Tibial nerve (tissue), 4 donors: Measurements from ENCODE around the gene PTGDS.

Source experiments
- EP300 ChIP-seq, 2 donors: sonication (generic); formaldehyde crosslinking; IDR thresholded peaks; one replicate each; pipeline ENCODE4 v1.6.1; 2017; ENCODE audit warnings: antibody characterized with exemption in 2 of 2, mild to moderate bottlenecking in 1 of 2
- TF ChIP-seq, protein P1 (sequence below), 5 experiments: fragments of 200-600 bp in 3 of 5; fragments of 450-650 bp in 2 of 5; sonication (generic) in 3 of 5; IDR thresholded peaks; one replicate each; pipeline ENCODE4 v1.5.1; 2016 to 2019; ENCODE audit warnings: antibody characterized with exemption in 5 of 5, mild to moderate bottlenecking in 3 of 5, moderate library complexity in 2 of 5

DNA sequence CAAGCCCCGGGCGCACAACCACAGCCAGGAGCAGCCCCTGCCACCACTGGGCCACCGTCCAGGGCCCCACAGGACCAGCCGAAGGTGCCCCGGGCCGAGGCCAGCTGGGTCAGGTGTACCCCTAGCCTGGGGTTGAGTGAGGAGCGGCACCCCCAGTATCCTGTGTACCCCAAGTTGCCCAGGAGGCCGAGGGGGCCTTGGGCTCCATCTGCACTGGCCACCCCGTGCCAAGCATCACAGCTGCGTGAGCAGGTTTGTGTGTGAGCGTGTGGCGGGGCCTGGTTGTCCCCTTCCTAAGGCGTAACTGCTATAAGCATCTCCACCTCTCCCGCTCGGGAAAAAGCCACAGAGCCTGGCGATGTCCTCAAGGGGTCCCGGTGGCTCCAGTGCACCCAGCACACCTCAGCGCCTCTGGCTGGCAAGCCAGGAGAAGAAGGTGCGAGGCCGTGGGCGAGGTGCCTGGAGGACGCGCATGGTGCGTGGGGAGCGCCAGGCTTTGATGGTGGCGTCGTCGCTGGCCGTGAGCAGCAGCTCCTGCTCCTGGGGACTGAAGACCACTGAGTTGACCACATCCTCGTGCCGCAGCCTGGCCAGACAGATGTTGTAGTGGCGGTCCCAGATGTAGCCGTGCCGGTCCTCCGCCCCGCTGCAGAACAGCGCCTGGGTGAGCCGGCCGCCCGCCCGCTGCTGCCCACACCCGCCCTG, 36.6 kb upstream of the PTGDS start:
- TF ChIP-seq, protein P1, sequence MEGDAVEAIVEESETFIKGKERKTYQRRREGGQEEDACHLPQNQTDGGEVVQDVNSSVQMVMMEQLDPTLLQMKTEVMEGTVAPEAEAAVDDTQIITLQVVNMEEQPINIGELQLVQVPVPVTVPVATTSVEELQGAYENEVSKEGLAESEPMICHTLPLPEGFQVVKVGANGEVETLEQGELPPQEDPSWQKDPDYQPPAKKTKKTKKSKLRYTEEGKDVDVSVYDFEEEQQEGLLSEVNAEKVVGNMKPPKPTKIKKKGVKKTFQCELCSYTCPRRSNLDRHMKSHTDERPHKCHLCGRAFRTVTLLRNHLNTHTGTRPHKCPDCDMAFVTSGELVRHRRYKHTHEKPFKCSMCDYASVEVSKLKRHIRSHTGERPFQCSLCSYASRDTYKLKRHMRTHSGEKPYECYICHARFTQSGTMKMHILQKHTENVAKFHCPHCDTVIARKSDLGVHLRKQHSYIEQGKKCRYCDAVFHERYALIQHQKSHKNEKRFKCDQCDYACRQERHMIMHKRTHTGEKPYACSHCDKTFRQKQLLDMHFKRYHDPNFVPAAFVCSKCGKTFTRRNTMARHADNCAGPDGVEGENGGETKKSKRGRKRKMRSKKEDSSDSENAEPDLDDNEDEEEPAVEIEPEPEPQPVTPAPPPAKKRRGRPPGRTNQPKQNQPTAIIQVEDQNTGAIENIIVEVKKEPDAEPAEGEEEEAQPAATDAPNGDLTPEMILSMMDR (IDR thresholded peaks at IDR 0.05), result no peak
- no peak for TF ChIP-seq EP300 (IDR thresholded peaks at IDR 0.05)
